ENCODE results near the gene PCMT1.
"Not testable (repeated sequence)": the region's sequence is repeated elsewhere in the genome, so short reads cannot be mapped to it uniquely, and the experiment has no call there.

The PCMT1 gene

DNA sequence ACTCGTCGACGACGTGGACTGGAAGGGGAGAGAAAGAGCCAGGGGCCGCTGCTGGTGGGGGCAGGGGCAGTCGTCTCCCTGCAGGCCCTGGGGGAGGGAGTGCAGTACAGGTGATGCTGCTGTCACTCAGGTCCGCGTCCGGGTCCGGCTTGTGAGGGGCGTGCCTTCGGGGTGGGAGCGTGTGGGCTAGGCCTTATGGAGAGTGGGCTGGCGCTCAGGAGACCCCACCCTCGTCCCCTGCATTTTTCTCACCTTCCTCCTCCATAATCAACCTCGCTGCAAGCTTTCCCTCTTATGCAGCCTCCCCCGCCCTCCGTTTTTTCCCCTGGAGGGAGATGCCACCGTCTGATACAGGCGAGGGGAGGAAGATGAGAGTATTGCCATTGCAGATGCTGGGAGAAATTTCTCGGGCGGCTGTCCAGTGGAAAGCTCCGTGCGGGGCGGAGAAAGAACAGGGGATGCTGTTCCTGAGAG lies 632 bp downstream of the PCMT1 start:
- DNase-seq (ENCODE audit: low read depth) = no peak

DNA sequence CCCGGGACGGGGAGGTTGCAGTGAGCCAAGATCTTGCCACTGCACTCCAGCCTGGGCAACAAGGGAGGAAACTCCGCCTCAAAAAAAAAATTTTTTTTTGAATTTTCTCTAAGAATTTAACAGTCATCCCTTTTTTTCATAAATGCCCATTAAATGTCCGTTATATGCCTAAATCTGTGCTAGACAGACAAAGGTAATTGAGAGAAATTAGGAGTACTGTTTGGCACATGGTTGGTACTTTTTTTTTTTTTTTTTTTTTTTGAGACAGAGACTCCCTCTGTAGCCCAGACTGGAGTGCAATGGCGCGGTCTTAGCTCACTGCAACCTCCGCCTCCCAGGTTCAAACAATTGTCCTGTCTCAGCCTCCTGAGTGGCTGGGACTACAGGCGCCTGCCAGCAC lies 1.7 kb downstream of the PCMT1 start:
- DNase-seq (ENCODE audit: low read depth) = no peak

DNA sequence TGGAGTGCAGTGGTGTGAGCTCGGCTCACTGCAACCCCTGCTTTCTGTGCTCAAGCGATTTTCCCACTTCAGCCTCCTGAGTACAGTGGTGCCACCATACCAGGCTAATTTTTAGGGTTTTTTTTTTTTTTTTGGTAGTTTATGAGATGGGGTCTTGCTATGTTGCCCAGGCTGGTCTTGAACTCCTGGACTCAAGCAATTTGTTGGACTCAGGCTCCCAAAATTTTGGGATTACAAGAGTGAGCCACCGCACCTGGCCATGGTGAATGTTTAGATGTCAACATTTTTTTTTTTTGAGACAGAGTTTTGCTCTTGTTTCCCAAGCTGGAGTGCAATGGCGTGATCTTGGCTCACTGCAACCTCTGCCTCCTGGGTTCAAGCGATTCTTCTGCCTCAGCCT lies 2.4 kb downstream of the PCMT1 start:
- not testable (repeated sequence) for DNase-seq (ENCODE audit: low read depth)

DNA sequence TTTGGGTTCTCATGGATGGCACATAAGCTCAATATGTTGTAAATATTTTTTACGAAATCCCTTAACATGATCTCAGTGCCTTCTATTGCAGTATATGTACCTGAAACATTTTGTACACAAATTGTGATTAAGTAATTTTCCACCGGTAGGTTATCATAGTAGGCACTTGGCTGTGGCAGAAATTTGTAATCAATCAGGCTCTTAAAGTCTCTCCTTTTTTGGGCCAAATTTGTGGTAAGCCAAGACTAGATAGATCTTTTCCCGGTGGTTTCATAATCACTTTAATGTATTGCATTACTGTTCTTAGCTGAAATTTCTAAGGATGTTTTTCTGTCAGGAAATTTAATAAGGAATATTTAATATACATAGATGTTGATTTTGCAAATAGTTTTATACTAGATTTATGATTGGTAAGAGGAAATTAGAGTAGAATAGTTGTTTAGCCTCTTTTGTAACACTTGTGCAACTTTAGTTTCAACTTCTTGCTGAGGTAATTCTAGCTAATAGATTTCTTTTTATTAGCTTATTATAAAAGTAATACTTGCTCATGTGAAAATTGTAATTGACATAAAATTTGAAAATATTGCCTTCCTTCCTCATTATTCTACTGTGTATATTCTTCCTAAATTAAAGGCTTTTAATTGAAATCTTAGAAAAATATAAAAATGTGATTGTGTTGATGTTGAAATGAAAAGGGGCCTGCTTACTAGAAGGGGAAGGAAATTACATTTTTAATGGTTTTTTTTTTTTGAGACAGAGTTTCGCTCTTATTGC lies 3.2 kb downstream of the PCMT1 start:
- no peak for DNase-seq (ENCODE audit: low read depth)

DNA sequence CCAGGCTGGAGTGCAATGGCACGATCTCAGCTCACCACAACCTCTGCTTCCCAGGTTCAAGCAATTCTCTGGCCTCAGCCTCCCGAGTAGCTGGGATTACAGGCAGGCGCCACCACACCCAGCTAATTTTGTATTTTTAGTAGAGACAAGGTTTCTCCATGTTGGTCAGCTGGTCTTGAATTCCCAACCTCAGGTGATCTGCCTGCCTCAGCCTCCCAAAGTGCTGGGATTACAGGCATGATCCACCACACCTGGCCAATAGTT lies 3.8 kb downstream of the PCMT1 start:
- not testable (repeated sequence) for DNase-seq (ENCODE audit: low read depth)

DNA sequence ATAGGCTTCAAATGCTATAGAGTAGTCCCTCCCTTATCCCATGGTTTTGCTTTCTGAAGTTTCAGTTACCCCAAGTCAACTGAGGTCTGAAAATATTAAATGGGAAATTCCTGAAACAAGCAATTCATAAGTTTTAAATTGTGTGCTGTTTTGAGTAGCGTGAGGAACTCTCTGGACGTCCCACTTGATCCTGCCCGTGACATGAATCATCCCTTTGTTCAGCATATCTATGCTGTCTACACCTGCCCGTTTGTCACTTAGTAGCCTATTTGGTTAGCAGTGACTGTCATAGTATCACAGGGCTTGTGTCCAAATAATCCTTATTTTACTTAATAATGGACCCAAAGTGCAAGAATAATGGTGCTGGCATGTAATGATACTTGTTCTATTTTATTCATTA lies 5.0 kb downstream of the PCMT1 start:
- no peak for DNase-seq (ENCODE audit: low read depth)

DNA sequence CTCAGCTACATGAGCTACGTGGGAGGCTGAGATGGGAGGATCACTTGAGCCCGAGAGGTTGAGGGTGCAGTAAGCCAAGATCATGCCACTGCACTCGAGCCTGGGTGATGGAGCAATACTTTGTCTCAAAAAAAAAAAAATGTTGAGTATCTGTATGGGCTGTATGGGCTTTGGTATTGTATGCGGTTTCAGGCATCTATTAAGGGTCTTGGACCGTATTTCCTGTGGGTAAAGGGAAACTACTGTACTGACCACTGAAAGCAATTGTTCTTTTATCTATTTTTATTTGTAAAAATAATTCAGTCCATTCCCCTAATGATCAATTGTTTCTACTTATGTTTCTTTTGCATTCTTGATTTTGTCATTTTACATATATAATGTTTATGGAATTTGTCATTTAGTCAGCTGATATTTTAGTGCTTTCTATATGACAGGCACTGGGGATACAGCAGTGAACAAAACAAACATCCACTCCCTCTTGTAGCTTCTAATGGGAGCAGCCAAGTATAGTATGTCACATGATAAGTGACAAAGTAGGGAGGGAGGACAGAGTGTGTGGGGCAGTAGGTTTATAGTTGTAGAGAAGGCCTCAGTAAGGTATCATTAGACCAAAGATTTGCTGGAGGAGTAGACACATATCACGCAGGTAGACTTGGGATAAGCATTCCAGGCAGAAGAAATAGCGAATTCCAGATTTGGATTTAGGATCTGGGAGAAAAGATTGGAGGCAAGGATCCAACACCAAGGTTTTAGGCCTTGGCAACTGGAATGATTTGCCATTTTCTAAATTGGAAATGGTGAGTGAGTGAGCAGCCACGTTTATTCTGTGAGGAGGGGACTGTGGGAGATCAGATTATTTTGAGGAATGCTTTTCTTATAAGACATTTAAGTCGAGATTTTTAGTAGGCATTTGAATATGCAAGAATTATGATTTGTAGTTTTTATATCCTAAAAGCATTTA lies 6.0 kb downstream of the PCMT1 start:
- no peak for DNase-seq (ENCODE audit: low read depth)

DNA sequence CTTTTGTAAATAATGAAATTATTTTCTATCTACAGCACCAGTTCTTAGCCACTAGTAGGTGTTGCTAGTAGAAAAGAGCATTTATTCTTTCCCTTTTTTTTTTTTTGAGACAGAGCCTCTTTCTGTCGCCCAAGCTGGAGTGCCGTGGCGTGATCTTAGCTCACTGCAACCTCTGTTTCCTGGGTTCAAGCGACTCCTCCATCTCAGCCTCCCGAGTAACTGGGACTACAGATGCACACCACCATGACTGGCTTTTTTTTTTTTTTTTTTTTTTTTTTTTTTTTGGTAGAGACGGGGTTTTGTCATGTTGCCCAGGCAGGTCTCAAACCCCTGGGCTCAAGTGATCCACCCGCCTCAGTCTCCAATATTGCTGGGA lies 6.7 kb downstream of the PCMT1 start:
- no peak for DNase-seq (ENCODE audit: low read depth)

DNA sequence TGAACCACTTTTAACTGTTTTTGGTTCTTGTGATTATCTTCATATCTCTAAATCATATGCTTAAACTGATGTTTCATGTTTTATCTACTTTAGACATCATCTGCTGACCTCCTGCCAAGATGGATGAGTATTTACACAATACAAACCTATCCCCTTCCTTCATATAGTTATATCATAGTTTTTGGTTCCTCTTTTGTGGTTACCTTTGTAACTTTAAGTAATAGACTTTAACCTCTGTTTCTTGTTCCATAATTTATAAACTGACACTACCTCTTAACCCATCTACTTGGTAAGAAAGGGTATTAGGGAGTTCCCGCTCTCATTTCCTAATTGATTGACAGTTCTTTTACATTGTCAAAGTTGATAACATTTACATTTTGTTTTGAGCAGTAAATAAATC lies 11.9 kb downstream of the PCMT1 start:
- DNase-seq (ENCODE audit: low read depth) = no peak

DNA sequence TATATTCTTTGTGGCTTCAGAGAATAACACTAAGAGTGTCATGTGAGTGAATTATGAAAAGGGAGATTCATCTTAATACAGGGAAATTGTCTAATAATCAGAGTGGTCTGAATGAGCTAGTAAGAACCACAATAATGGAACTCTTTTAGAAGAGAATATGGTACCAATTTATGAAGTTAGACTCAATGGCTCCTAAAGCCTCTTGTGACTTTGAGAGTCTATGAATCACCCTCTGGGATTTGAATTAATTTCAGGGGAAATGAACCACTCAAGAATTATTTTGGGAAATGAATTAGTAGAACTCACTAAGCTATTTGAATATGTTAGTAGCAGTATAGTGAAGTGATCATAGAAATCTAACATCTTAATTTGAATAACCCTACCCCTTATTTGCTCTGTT lies 14.3 kb downstream of the PCMT1 start:
- DNase-seq (ENCODE audit: low read depth) = no peak

DNA sequence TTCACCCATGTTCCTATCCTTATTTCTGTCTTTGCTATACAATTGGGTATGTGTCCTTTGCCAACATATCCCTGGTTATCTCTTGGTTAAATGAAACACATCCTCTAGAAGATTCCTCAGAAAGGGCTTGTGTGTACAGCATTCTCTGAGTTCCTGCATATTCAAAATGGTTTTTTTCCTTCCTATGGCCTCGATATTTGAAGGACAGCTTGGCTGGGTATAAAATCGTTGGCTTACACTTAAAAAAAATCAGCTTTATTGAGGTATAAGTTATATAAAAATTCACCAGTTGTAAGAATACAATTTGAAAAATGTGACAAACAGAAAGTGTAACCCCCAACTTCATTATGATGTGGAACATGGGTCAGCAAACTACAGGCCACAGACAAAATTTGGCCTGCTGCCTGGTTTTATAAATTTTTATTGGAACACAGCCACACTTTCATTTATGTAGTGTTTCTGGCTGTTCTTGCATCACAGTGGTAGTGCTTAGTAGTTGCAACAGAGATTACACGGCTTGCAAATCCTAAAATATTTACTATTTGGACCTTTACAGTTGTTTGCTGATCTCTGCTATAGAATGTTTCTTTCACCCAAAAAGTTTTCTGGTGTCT lies 16.7 kb downstream of the PCMT1 start:
- peak; percentile 61 for DNase-seq (ENCODE audit: low read depth)

DNA sequence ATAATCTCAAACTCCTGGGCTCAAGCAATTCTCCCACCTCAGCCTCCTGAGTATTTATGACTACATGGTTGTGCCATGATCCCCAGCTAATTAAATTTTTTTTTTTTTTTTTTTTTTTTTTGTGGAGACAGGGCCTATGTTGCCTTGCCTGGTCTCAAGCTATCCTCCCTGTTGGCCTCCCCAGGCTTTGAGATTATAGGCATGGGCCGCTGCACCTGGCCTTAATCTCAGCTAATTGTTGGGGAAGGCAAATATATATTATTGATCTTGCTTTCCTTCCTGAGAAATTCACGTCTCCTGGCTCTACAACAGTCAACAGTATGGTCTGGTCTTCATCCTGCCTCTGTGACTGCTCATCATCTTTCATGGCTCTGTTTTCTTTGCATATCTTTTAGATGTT lies 20.1 kb downstream of the PCMT1 start:
- DNase-seq (ENCODE audit: low read depth) = no peak

DNA sequence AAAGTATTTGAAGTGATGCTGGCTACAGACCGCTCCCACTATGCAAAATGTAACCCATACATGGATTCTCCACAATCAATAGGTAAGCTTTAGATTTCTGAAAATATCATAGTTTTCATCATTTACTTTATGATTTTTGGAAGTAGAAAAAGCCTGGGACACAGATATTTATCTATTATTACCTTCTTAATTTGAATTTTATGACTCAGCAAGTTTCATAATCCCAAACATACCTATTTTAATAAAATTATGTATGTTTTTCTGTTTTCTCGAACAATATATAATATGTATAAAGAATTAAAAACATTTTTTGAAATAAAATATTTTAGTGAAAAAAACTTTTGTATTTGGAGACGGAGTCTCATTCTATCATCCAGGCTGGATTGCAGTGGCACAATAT lies 21.6 kb downstream of the PCMT1 start:
- DNase-seq (ENCODE audit: low read depth) = no peak

DNA sequence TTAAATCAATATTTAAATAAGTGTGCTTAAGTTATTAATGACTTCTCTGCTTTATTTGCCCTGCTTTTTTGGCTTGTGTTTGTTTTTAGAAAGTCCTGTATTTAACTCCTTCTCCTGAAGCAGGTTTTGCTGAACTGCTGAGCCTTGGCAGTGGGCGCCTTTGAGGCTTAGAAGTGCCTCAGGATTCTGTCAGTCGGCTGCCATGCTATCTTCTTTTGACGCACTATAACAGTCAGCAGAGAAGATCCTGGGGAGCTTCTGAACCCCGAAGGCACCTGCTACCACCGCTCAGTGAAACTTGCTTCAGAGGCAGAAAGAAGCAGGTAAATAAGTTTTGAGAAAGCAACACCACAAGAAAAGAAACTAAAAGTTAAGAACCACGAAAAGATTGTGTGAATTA lies 22.4 kb downstream of the PCMT1 start:
- DNase-seq (ENCODE audit: low read depth) = no peak

DNA sequence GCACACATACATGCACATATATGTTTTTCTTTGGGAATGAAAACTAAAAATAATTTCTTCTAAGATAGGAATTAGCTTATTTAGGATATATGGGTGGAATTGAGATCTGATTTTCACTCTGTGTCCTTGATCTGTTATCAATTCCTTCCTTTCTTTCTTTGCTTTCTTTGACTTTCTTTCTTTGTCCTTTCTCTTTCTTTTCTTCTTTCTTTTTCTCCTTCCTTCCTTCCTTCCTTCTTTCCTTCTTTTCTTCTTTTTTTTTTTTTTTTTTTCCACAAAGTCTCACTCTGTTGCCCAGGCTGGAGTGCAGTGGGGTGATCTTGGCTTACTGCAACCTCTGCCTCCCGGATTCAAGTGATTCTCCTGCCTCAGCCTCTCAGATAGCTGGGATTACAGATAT lies 28.1 kb downstream of the PCMT1 start:
- no peak for DNase-seq (ENCODE audit: low read depth)

DNA sequence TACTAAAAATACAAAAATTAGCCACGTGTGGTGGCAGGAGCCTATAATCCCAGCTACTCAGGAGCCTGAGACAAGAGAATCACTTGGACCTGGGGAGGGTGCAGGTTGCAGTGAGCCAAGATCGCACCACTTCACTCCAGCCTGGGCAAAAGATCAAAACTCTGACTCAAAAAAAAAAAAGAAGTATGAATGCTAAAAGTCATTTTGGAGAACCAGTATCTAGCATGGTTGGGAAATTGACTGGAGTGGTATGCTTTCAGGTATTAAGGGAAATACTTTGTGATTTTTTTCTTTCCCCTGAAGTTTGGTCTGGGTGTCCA lies 30.1 kb downstream of the PCMT1 start:
- DNase-seq (ENCODE audit: low read depth) = no peak

DNA sequence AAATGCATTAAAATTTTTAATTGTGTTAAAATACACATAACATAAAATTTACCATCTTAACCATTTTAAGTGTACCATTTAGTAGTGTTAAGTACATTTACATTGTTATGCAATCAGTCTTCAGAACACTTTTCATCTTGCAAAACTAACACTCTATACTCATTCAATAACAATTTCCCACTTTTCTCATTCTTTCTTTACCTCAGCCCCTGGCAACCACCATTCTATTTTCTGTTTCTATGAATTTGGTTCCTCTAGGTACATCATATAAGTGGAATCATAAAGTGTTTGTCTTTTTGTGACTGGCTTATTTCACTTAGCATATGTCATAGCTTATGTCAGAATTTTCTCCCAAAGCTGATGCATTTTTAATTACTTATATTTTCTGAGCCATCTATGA lies 32.2 kb downstream of the PCMT1 start:
- DNase-seq (ENCODE audit: low read depth) = no peak

DNA sequence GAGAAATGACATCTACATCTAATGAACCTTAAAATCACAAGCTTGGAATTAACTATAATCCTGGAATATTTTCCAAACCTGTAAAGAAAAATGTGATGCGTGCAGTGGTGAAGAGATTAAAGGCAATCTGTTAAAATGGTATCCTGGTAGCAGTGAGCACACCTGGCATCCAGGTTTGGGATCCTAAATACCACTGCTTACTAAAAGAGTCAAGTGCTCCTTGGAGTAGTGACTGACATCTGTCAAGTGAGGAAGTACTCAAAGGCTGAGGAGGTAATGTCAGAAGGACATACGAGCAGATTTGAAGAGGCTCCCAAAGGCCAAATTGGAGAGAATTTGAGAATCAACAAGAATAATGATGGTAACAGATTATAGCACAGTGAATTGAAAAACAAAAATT lies 32.8 kb downstream of the PCMT1 start:
- DNase-seq (ENCODE audit: low read depth) = no peak

DNA sequence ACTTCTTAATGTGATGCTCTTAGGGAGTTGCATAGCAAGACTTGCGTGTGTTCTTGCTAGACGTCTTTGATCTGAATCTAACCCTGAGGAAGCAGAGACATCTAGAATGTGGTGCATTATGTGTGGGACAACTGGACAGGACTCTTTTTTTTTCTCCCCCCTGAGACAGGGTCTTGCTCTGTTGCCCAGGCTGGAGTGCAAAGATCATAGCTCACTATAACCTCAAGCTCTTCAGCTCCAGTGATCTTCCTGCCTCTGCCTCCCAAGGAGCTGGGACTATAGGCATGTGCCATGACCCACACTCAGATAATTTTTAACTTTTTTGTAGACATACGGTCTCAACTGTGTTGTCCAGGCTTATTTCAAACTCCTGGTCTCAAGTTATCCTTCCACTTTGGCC lies 34.0 kb downstream of the PCMT1 start:
- DNase-seq (ENCODE audit: low read depth) = no peak

DNA sequence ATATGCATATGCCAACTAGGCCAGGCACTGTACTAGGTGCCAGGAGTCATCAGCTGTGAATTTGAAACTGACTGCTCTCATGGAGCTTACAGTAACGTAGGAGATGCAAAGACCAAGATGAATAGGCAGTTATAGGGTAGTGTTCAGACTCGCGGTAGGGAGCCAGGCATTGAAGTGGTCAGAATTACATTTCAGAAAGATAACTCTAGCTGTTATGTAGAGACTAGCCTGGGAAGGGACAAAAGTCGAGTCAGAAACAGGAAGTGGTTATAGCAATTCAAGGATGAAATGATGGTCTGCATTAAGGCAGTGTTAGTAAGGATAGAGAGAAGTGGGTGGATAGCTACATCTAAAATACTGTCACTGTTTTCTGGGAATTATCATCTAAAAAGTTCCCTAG lies 56.6 kb downstream of the PCMT1 start:
- DNase-seq (ENCODE audit: low read depth) = no peak

DNA sequence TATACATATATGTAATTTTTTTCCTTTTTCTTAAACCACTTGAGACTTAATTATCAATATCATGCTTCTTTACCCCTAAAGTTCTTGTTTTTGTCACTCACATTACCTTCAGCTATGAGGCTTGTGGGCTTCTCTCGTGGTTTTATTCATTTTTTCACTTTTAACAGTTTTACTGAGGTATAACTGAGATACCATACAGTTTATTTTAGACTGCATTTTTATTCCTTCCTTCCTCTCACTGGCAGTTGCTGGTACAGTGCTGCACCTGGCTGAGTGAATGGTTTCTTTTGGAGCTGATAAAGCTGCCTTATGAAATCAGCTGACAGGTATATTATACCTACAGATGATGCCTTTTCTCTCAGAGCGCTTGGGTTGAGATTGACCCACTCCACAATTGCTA lies 60.3 kb downstream of the PCMT1 start:
- no peak for DNase-seq (ENCODE audit: low read depth)

DNA sequence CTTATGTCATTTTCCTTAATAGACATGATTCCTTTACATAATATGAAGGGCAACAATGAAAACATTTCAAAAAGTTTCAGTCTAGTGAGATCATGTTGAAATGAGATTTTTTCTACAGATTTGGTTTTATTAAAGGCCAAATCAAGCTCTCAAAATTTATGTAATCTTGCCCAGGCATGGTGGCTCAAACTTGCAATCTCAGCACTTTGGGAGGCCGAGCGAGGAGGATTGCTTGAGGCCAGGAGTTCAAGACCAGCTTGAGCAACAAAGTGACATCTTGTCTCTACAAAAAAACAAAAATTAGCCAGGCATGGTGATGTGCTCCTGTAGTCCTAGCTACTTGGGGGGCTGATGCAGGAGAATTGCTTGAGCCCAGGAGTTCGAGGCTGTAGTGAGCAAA lies 63.8 kb downstream of the PCMT1 start:
- DNase-seq (ENCODE audit: low read depth) = no peak

DNA sequence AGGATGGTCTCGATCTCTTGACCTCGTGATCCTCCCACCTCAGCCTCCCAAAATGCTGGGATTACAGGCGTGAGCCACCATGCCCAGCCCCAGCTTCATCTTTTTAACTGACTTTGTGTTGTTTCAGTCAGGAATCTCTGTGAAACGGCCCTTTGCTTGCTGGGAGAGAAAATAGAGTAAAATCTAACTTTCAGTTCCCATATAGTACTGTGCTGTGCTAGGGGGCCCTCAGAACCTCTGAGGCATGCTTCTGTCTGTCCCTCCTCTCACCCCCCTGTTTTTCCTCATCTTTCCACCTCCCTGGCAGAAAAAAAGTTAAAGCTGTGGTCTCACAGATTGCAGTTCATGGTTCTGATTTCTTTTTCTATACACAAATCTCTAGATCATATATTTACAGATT lies 66.2 kb downstream of the PCMT1 start:
- DNase-seq (ENCODE audit: low read depth) = no peak

Data from non-pigmented ciliary epithelial cell (primary cell).